Spinal cord (tissue), 10 donors: ENCODE measurements around the gene SEC11C. TPM values are rescaled to one million over a fixed set of nuclear protein-coding genes. Genes with fewer than 3 reads are reported as not detected.
"Not testable (repeated sequence)": the region's sequence is repeated elsewhere in the genome, so short reads cannot be mapped to it uniquely, and the experiment has no call there.

Experiments used
- DNase-seq, 6 donors: peaks; one replicate each; pipeline versions ENCODE4 v3.0.0 to v3.0.0-alpha.2; 2013 to 2015; ENCODE audit warnings: low spot score in 6 of 6, low read depth in 4 of 6
- H3K27ac ChIP-seq: one replicate; pipeline ENCODE4 v1.5.1; 2013; ENCODE audit warnings: low read depth, low read length, control low read depth
- H3K27me3 ChIP-seq: one replicate; pipeline ENCODE4 v1.6.1; 2013; ENCODE audit warnings: low read length; ENCODE audit not compliant: control insufficient read depth, insufficient read depth
- H3K36me3 ChIP-seq: one replicate; pipeline ENCODE4 v1.6.1; 2013; ENCODE audit warnings: low read length; ENCODE audit not compliant: control insufficient read depth, insufficient read depth
- H3K4me1 ChIP-seq: one replicate; pipeline ENCODE4 v1.6.1; 2013; ENCODE audit warnings: low read length; ENCODE audit not compliant: control insufficient read depth, insufficient read depth
- H3K4me3 ChIP-seq: one replicate; pipeline ENCODE4 v1.5.1; 2013; ENCODE audit warnings: low read depth, low read length, control low read depth
- H3K9me3 ChIP-seq: one replicate; pipeline ENCODE4 v1.6.1; 2013; ENCODE audit warnings: low read length; ENCODE audit not compliant: control insufficient read depth, insufficient read depth
- WGBS: methylation state at CpG from one replicate; pipeline ENCODE4 v1.1.5; 2013; ENCODE audit warnings: missing lambda C conversion rate; ENCODE audit not compliant: insufficient coverage; 5-methylcytosine and 5-hydroxymethylcytosine counted together
- polyA plus RNA-seq, 2 donors: library from polyadenylated mRNA; unstranded; fragments of 120-200 nt; gene quantifications; one replicate each; pipeline ENCODE4 v1.2.1, GENCODE V29; 2013; ENCODE audit not compliant: insufficient read length in 2 of 2
- total RNA-seq, 2 donors: library from RNA; depleted of rRNA in 1 of 2; stranded (reverse); fragments of 120-200 nt in 1 of 2; fragments of >200 nt in 1 of 2; gene quantifications; one replicate each; pipeline versions ENCODE4 v1.2.3 to v1.2.4, GENCODE V29; 2013 to 2014
- donor health status: healthy.

SEC11C gene
- total and polyA plus RNA-seq, 4 donors = 61.7 to 206 (median 138) TPM

DNA sequence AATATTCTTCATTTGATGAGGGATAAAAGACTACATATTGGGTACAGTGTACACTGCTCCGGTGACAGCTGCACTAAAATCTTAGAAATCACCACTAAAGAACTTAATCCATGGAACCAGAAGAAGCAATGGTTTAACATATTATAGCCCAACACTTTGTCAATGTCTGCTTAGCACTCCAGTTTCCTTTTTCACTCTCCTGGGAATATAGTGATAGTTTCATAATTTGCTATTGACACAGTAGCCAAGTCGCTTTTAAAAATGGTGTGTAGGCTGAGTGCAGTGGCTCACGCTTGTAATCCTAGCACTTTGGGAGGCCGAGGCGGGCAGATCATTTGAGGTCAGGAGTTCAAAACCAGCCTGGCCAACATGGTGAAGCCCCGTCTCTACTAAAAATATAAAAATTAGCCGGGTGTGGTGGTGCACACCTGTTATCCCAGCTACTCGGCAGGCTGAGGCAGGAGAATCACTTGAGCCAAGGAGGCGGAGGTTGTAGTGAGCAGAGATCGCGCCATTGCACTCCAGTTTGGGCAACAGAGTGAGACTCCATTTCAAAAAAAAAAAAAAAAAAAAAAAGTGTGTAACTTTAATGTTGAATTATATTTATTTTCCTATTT, 3.2 kb downstream of the SEC11C start:
- not testable (repeated sequence) for H3K9me3 ChIP-seq, H3K27me3 ChIP-seq, H3K36me3 ChIP-seq, DNase-seq, H3K4me1 ChIP-seq
- Histone ChIP-seq H3K27ac (peak overlapping the region; percentile 85), H3K4me3 (peak overlapping the region; percentile 17)
- 90% methylated on average over 8 of the region's 11 CpGs for WGBS

GRCh38 chr18:59143441-59143840, 3.8 kb downstream of the SEC11C start:
- Histone ChIP-seq H3K9me3 (no peaks in the 10 kb centered on the region), H3K4me3 (no peak overlapping the region), H3K27me3 (no peaks in the 10 kb centered on the region), H3K27ac (no peak overlapping the region), H3K36me3 (peaks cover 9% of the 10 kb centered on the region), H3K4me1 (peaks cover 7% of the 10 kb centered on the region)
- DNase-seq = no peak
- WGBS = no CpG with 5 or more reads among the region's 3 CpGs

- Histone ChIP-seq H3K27ac (no peak overlapping the region), H3K4me3 (no peak overlapping the region), H3K36me3 (peaks cover 10% of the 10 kb centered on the region), H3K27me3 (no peaks in the 10 kb centered on the region), H3K9me3 (no peaks in the 10 kb centered on the region), H3K4me1 (peaks cover 7% of the 10 kb centered on the region)
- DNase-seq = no peak
These were observed 4.8 kb downstream of the SEC11C start for GRCh38 chr18:59144483-59144882.

DNA sequence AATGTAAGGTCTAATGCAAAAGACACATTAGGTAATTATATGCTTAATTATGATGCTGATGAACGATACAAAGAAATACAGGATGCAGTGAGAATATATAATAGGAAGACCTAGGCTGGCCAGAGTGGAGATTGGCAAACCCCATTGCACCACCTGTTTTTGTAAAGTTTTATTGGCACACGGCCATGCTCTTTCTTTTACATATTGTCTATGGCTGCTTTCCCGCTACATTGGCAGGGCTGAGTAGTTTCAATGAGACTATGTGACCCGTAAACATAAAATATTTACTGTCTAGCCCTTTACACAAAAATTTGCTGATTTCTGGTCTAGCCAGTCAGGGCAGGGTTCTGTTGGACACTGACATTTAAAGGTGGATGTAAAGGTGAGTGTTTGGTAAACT, 5.4 kb downstream of the SEC11C start:
- 35% methylated on average over 2 of the region's 4 CpGs for WGBS

GRCh38 chr18:59148192-59148591, 8.5 kb downstream of the SEC11C start:
- no peaks in the 10 kb centered on the region for H3K27me3 ChIP-seq
- H3K36me3 ChIP-seq = peaks cover 25% of the 10 kb centered on the region
- no peak overlapping the region for H3K27ac ChIP-seq
- no peaks in the 10 kb centered on the region for H3K9me3 ChIP-seq
- no peak overlapping the region for H3K4me3 ChIP-seq
- no peak for DNase-seq
- 82% methylated on average over 8 of the region's 8 CpGs for WGBS
- H3K4me1 ChIP-seq = peaks cover 3% of the 10 kb centered on the region

More for the DNA sequence above, 5.4 kb downstream of the SEC11C start:
- Histone ChIP-seq H3K36me3 (peaks cover 11% of the 10 kb centered on the region), H3K4me3 (no peak overlapping the region), H3K27ac (no peak overlapping the region), H3K27me3 (no peaks in the 10 kb centered on the region), H3K9me3 (no peaks in the 10 kb centered on the region), H3K4me1 (peaks cover 7% of the 10 kb centered on the region)
- DNase-seq = peak in 2 of 6 donors; percentile 23 to 63

- no peak overlapping the region for H3K4me3 ChIP-seq
- no peak for DNase-seq
- H3K9me3 ChIP-seq = no peaks in the 10 kb centered on the region
- no peaks in the 10 kb centered on the region for H3K27me3 ChIP-seq
- no CpG with 5 or more reads among the region's 2 CpGs for WGBS
- H3K27ac ChIP-seq = no peak overlapping the region
- H3K4me1 ChIP-seq = peaks cover 3% of the 10 kb centered on the region
- H3K36me3 ChIP-seq = peaks cover 31% of the 10 kb centered on the region
These were observed 9.3 kb downstream of the SEC11C start for GRCh38 chr18:59149007-59149406.

DNA sequence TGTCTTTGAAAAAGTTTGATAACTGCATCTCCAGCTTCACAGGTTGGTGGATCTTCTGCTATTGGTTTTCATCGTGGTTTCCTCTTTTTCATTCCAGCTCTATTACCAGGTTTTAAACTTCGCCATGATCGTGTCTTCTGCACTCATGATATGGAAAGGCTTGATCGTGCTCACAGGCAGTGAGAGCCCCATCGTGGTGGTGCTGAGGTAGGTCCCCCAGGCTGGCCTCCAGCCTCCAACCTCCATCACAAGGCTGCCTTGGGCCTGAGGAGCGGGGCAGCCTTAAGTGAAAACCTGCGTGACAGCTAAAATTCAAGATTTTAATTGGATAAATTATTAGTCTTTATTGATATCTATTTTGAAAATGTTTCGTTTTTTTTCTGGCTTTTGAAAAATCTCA, 9.7 kb downstream of the SEC11C start:
- Histone ChIP-seq H3K4me1 (peaks cover 3% of the 10 kb centered on the region), H3K4me3 (no peak overlapping the region), H3K27ac (no peak overlapping the region), H3K27me3 (no peaks in the 10 kb centered on the region), H3K36me3 (peaks cover 31% of the 10 kb centered on the region), H3K9me3 (no peaks in the 10 kb centered on the region)
- WGBS = 100% methylated on average over 2 of the region's 8 CpGs
- DNase-seq = no peak

DNA sequence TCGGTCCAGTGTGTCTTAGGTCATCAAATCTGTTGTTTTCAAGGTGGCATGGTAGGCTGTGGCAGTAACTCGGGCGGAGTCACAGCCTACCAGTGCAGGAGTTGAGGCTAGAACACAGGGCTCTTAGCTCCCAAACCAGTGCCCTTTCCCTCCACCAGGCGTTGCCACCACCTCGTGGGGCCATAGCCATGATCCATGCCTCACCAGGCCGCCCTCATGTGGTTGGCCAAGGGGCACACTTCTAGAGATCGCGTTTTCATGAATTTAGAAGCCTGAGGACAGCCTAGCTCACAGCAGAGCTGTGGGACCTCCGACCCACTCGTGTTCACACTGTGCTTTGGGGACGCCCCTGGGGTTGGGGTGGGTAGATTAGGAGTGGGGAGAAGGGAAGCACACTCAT, 10.6 kb downstream of the SEC11C start:
- Histone ChIP-seq H3K9me3 (no peaks in the 10 kb centered on the region), H3K27me3 (no peaks in the 10 kb centered on the region), H3K27ac (no peak overlapping the region), H3K36me3 (peaks cover 35% of the 10 kb centered on the region), H3K4me3 (no peak overlapping the region), H3K4me1 (peaks cover 3% of the 10 kb centered on the region)
- WGBS = 91% methylated on average over 10 of the region's 11 CpGs
- no peak for DNase-seq

DNA sequence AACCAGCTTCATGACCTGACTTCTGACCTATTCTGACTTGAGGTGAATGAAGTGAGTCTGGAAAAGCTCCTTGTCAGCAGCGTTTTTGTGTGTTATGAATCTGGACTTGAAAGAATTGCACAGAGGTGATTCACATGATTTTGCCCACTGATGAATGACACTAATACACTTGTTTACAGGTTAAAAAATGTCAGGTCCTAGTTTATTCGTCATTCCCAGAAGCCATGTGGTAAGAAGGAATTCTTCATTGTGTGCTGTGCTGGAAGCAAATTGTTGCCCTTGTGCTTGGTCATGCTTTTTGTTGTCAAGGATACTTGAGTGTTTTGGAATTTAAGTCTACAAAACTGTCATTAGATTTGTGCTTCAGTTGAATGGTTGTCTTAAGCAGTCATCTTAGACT, 15.5 kb downstream of the SEC11C start:
- H3K27ac ChIP-seq = no peak overlapping the region
- peaks cover 29% of the 10 kb centered on the region for H3K36me3 ChIP-seq
- H3K4me1 ChIP-seq = no peaks in the 10 kb centered on the region
- no peak overlapping the region for H3K4me3 ChIP-seq
- no peaks in the 10 kb centered on the region for H3K9me3 ChIP-seq
- H3K27me3 ChIP-seq = no peaks in the 10 kb centered on the region
- WGBS = 100% methylated on average over 1 of the region's 2 CpGs
- no peak for DNase-seq

GRCh38 chr18:59156316-59156715, 16.6 kb downstream of the SEC11C start:
- Histone ChIP-seq H3K4me3 (no peak overlapping the region), H3K27ac (no peak overlapping the region), H3K4me1 (no peaks in the 10 kb centered on the region), H3K9me3 (no peaks in the 10 kb centered on the region), H3K36me3 (peaks cover 24% of the 10 kb centered on the region), H3K27me3 (no peaks in the 10 kb centered on the region)
- DNase-seq = no peak
- no CpG with 5 or more reads among the region's 3 CpGs for WGBS
